ENCODE data around the gene CER1.

The CER1 gene

GRCh38 chr9:14722391-14723035 lies at the start of gene CER1:
Gene CER1, minus strand, starts transcription at chr9:14722733. Its CDS starts 61 bp downstream, at chr9:14722672.
- no peak for DNase-seq (ENCODE audit: low spot score)

- no peak for DNase-seq (ENCODE audit: low spot score)
Measured at GRCh38 chr9:14770592-14770991, 48.1 kb upstream of the CER1 start.

GRCh38 chr9:14769230-14769571 lies 46.7 kb upstream of the CER1 start:
- DNase-seq (ENCODE audit: low spot score) = no peak

- DNase-seq (ENCODE audit: low spot score) = peak; percentile 23
Measured at GRCh38 chr9:14768405-14769229, 46.1 kb upstream of the CER1 start.

- no peak for DNase-seq (ENCODE audit: low spot score)
Measured at GRCh38 chr9:14766299-14766698, 43.8 kb upstream of the CER1 start.

- DNase-seq (ENCODE audit: low spot score) = no peak
Measured at GRCh38 chr9:14761584-14761983, 39.1 kb upstream of the CER1 start.

GRCh38 chr9:14760060-14760459 lies 37.5 kb upstream of the CER1 start:
- no peak for DNase-seq (ENCODE audit: low spot score)

- no peak for DNase-seq (ENCODE audit: low spot score)
Measured at GRCh38 chr9:14756291-14756690, 33.8 kb upstream of the CER1 start.

GRCh38 chr9:14752871-14753270 lies 30.3 kb upstream of the CER1 start:
- DNase-seq (ENCODE audit: low spot score) = no peak

- no peak for DNase-seq (ENCODE audit: low spot score)
Measured at GRCh38 chr9:14752271-14752670, 29.7 kb upstream of the CER1 start.

GRCh38 chr9:14750821-14751220 lies 28.3 kb upstream of the CER1 start:
- DNase-seq (ENCODE audit: low spot score) = no peak

- DNase-seq (ENCODE audit: low spot score) = no peak
Measured at GRCh38 chr9:14749741-14750211, 27.2 kb upstream of the CER1 start.

GRCh38 chr9:14748373-14748772 lies 25.8 kb upstream of the CER1 start:
- DNase-seq (ENCODE audit: low spot score) = no peak

GRCh38 chr9:14747111-14747510 lies 24.6 kb upstream of the CER1 start:
- no peak for DNase-seq (ENCODE audit: low spot score)

- DNase-seq (ENCODE audit: low spot score) = no peak
Measured at GRCh38 chr9:14746626-14747025, 24.1 kb upstream of the CER1 start.

- DNase-seq (ENCODE audit: low spot score) = no peak
Measured at GRCh38 chr9:14744768-14745167, 22.2 kb upstream of the CER1 start.

- no peak for DNase-seq (ENCODE audit: low spot score)
Measured at GRCh38 chr9:14741369-14741768, 18.8 kb upstream of the CER1 start.

GRCh38 chr9:14733133-14733532 lies 10.6 kb upstream of the CER1 start:
- DNase-seq (ENCODE audit: low spot score) = no peak

- no peak for DNase-seq (ENCODE audit: low spot score)
Measured at GRCh38 chr9:14731294-14731981, 8.9 kb upstream of the CER1 start.

GRCh38 chr9:14730461-14730898 lies 7.9 kb upstream of the CER1 start:
- DNase-seq (ENCODE audit: low spot score) = no peak

- no peak for DNase-seq (ENCODE audit: low spot score)
Measured at GRCh38 chr9:14723301-14723700, 768 bp upstream of the CER1 start.

- no peak for DNase-seq (ENCODE audit: low spot score)
Measured at GRCh38 chr9:14719231-14719923, 3.2 kb downstream of the CER1 start.
